HFF-Myc (cell line): ENCODE data around the gene ESPNL.

Experiments used
- DNase-seq: peaks from one replicate; pipeline ENCODE4 v3.0.0-alpha.2; 2011; ENCODE audit warnings: low read depth; ENCODE audit errors: extremely low read depth
- H3K4me3 ChIP-seq: replicated peaks from 2 replicates; pipeline ENCODE4 v1.5.1; 2011; ENCODE audit warnings: low read depth, mild to moderate bottlenecking, control low read depth, low read length
- CTCF ChIP-seq: IDR thresholded peaks from 2 replicates; pipeline ENCODE4 v1.5.1; 2012; ENCODE audit warnings: mild to moderate bottlenecking, low read depth, low read length, control low read depth; ENCODE audit errors: missing control alignments

Gene ESPNL

GRCh38 chr2:238158018-238158508 lies 57.9 kb downstream of the ESPNL start:
- H3K4me3 ChIP-seq: no peak overlapping the region
- TF ChIP-seq CTCF: no peak

GRCh38 chr2:238158509-238159070 lies 58.5 kb downstream of the ESPNL start, which contains the start of gene ERFE:
TSS of gene ERFE (plus strand) at chr2:238158970. CDS start at chr2:238159008, 38 bp downstream.
- H3K4me3 ChIP-seq: peak within 1 kb of the TSS; percentile 35
- TF ChIP-seq CTCF: peak; percentile 21
- no peak for DNase-seq

More at GRCh38 chr2:238158018-238158508, 57.9 kb downstream of the ESPNL start:
- no peak for DNase-seq

- peak overlapping the region; percentile 35 for H3K4me3 ChIP-seq
- no peak for DNase-seq
- no peak for TF ChIP-seq CTCF
These were observed 59.0 kb downstream of the ESPNL start for GRCh38 chr2:238159071-238159539.

GRCh38 chr2:238159661-238160205 lies 59.6 kb downstream of the ESPNL start:
- TF ChIP-seq CTCF: no peak
- peak overlapping the region; percentile 35; the same call in 1 of the 2 replicates for H3K4me3 ChIP-seq
- DNase-seq: no peak

GRCh38 chr2:238160206-238161129 lies 60.3 kb downstream of the ESPNL start:
- H3K4me3 ChIP-seq: no peak overlapping the region

More at GRCh38 chr2:238160206-238161129, 60.3 kb downstream of the ESPNL start:
- peak; percentile 19 for TF ChIP-seq CTCF
- DNase-seq: no peak
